RPMI8226 (cell line): ENCODE measurements around the gene COLEC11.

Experiments
- DNase-seq: peaks from one replicate; pipeline ENCODE4 v3.0.0-alpha.2; 2015

The COLEC11 gene

DNA sequence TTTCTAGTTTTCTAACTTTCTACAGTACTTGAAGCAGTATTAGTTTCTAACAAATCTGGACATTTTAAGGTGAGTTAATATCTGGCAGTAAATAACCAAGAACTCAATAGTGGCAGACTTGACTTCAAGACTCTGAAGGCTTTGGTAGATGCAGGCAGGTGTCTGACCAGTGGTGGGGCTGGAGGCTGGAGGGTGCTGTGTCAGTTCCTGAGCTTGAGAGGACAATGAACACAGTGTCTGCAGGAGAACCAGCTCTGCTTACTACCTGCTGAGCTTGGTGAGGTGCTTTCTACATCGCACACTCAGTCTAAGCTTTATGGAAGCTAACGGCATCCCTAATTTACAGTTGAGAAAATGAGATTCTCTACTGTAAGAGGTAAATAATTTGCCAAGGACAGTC is 84.3 kb downstream of the COLEC11 start:
- DNase-seq: no peak

GRCh38 chr2:3679616-3680393 is 84.9 kb downstream of the COLEC11 start:
- no peak for DNase-seq

DNA sequence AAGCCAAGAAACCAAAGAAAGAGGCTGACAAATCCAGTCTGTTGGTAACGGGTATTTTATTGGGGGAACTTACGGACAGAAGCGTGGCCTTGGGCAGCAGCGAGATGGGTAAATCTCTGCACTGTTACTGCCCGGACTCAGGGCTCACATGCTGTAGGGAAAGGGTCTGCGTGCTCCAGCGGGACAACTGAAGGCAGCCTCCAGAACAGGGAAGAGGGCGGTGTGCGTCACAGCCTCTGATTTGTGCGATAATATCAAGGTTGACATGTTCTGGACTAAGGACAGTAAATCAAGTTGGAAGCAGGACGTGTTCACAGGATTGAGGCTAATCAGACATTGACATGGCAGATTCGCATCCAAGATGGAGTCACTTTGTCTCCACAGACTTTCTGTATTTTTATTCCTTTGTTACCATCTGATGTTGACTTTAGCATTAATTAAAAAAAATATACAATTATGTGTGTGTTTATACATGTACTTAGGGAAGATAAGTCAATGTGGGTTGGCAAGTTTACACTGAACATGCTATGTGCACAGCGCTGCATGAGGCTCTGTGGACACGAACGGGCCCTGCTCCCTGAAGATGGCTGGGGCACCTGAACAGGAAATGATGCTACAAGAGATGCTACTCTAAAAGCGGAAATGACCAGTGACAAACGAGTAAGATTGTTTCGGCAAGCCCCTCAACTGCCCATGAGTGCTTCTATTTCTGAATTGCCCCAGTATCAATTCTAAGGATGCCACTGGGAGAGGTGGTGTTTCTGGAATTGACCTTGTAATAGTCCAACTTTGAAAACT is 85.8 kb downstream of the COLEC11 start:
- no peak for DNase-seq

DNA sequence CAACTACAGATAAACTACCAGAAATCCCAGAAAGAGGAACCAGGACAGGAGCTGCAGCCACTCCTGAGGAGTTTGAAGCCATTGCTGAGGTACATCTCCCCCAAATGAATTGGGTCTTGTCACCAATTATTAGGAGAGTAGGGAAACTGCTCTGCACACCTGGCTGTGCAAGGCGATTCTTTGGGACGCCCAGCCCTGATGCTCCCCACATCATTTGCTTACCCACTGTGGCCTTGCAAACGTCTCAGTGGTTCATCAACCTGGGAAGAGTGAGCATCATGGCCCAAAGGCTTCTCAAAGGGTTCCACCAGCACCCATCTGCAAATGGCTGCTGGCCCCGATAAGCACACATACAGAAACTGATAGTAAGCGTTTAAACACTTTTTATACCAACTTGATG is 86.7 kb downstream of the COLEC11 start:
- DNase-seq: no peak

DNA sequence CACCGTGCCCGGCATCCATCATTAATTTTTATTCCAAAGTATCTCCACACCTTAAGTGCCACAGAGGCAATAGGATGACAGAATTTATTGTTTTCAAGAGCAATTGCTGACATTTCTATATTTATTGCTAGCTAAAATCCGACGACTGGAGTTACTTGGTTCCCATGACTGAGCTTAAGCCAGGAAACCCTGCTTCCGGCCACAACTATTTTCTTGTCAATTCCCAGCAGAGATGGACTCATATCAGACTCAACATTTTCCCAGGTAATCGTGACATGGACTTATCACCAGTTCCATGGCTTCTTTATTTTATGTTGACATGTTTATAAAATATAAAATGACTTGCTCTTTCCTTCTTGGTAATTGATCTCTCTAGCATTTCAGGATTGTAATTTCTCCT is 87.9 kb downstream of the COLEC11 start:
- DNase-seq: no peak

DNA sequence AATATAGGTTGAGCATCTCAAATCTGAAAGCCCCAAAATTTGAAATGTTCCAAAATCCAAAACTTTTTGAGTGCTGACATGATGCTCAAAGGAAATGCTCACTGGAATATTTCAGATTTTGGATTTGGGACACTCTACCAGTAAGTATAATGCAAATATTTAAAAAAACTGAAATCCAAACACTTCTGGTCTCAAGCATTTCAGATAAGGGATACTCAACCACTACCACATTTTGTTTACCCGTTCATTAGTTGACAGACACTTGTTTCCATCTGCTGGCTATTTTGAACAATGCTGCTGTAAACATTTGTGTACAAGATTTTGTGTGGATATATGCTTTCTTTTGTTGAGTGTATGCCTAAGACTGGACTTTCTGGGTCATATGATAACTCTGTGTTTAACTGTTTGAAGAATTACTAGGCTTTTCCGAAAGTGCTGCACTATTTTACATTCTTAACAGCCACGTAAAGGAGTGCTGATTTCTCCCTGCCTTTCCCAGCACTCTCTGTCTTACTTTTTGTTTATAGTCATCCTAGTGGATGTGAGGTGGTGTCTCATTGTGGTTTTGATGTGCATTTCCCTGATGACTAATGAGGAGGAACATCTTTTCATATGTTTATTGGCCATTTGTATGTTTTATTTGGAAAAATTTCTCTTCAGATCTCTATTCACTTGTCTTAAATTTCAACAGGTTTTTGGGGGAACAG is 89.0 kb downstream of the COLEC11 start:
- no peak for DNase-seq

DNA sequence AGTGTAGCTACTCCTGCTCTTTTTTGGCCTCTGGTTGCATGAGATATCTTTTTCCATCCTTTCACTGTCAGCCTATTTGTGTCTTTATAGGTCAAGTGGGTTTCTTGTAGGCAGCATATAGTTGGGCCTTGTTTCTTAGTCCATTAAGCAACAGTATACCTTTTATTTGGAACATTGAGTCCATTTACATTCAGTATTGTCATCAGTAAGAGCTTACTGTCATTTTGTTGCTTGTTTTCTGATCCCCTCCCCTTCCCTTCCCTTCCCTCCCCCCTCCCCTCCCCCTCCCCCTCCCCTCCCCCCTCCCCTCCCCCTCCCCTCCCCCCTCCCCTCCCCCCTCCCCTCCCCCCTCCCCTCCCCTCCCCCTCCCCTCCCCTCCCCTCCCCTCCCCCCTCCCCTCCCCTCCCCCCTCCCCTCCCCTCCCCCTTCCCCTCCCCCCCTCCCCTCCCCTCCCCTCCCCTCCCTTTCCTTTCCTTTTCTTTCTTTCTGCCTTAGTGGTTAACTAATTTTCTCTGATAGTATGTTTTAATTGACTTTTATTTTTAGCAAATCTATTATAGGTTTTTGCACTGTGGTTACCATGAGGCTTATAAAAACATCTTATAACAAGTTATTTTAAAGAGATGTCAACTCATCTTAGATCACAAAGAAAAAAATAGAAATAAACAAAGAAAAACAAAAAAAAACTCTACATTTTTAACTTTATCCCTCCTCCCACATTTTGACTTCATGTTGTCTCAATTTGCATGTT is 95.3 kb downstream of the COLEC11 start:
- DNase-seq: no peak

- no peak for DNase-seq
These were observed 97.5 kb downstream of the COLEC11 start for GRCh38 chr2:3692375-3692774.
